ENCODE data around the gene ASH1L. TPM values are rescaled to one million over a fixed set of nuclear protein-coding genes. Genes with fewer than 3 reads are reported as not detected.
A peak's percentile ranks its signal among the peaks of the same experiment; 100 is the strongest.

The ASH1L gene
- total and polyA plus RNA-seq, 9 of the 15 experiments (the other 6 are each of a cell fraction or from before 2014, with no cell fraction given) = 2.0 to 23.3 (median 14.6) TPM

GRCh38 chr1:155320661-155321617 is 241.7 kb downstream of the ASH1L start, which contains the start of gene RUSC1 (continued):
- TF ChIP-seq GTF3C2 (IDR thresholded peaks at IDR 0.05; ENCODE audit: borderline replicate concordance, extremely low read depth, insufficient read length) (no peak), CEBPG (CRISPR knock-in tag; IDR thresholded peaks at IDR 0.05) (no peak), CEBPG (tag; conservative IDR thresholded peaks at IDR 0.05 in 1 of 2, IDR thresholded peaks at IDR 0.05 in 1 of 2) (no peak), SMC3 (conservative IDR thresholded peaks at IDR 0.05; ENCODE audit: insufficient read depth, low read depth, low read length) (no peak), TEAD1 (CRISPR knock-in tag; IDR thresholded peaks at IDR 0.05) (no peak), RBBP5 (IDR thresholded peaks at IDR 0.05; ENCODE audit: borderline replicate concordance, insufficient read depth, low read length, poor library complexity, severe bottlenecking) (no peak), POLR2A (conservative IDR thresholded peaks at IDR 0.05) (peak; percentile 68), CXXC5 (CRISPR knock-in tag; IDR thresholded peaks at IDR 0.05) (peak; percentile 62), U2AF1 (optimal IDR thresholded peaks at IDR 0.05; ENCODE audit: low read depth, low read length) (no peak), RREB1 (CRISPR knock-in tag; IDR thresholded peaks at IDR 0.05) (no peak), NFXL1 (CRISPR knock-in tag; IDR thresholded peaks at IDR 0.05) (no peak), NCOA6 (IDR thresholded peaks at IDR 0.05) (no peak), ETS1 (conservative IDR thresholded peaks at IDR 0.05; ENCODE audit: control insufficient read depth, low read depth, low read length) (no peak), ETV1 (tag; conservative IDR thresholded peaks at IDR 0.05; ENCODE audit: low read depth) (no peak)
